Ascending aorta (tissue), 2 donors: ENCODE results near the gene CHRNA9. TPM values are rescaled to one million over a fixed set of nuclear protein-coding genes. Genes with fewer than 3 reads are reported as not detected.

Experiments used
- DNase-seq, 2 donors: peaks; one replicate each; pipeline ENCODE4 v3.0.0-alpha.2; 2019; ENCODE audit warnings: low spot score in 2 of 2
- H3K27ac ChIP-seq, 2 donors: fragments of 200-600 bp; sonication (generic); one replicate each; pipeline ENCODE4 v1.5.1; 2016 to 2017; ENCODE audit warnings: mild to moderate bottlenecking in 1 of 2
- H3K27me3 ChIP-seq: fragments of 200-600 bp; sonication (generic); one replicate; pipeline ENCODE4 v1.5.1; 2017
- H3K36me3 ChIP-seq, 2 donors: fragments of 200-600 bp; sonication (generic); one replicate each; pipeline ENCODE4 v1.5.1; 2016
- H3K4me1 ChIP-seq, 2 donors: fragments of 200-600 bp; sonication (generic); one replicate each; pipeline ENCODE4 v1.5.1; 2016 to 2017; ENCODE audit warnings: mild to moderate bottlenecking in 1 of 2
- H3K4me3 ChIP-seq, 2 donors: fragments of 200-600 bp; sonication (generic); one replicate each; pipeline ENCODE4 v1.5.1; 2016 to 2017; ENCODE audit warnings: mild to moderate bottlenecking in 1 of 2
- H3K9me3 ChIP-seq, 2 donors: fragments of 200-600 bp; sonication (generic); one replicate each; pipeline ENCODE4 v1.5.1; 2016
- intact Hi-C: fragments of 100-400 bp; cut with DNase I; formaldehyde crosslinking; loops from one replicate; pipeline ENCODE4 v1.15.1; 2023
- total RNA-seq: library from RNA; depleted of rRNA; stranded (reverse); fragments of >200 nt; gene quantifications from one replicate; pipeline ENCODE4 v1.1.0, GENCODE V29; 2016
- TF ChIP-seq, protein P1 (sequence below), 3 experiments: fragments of 200-600 bp in 2 of 3; fragments of 450-650 bp in 1 of 3; sonication (generic) in 2 of 3; IDR thresholded peaks; one replicate each; pipeline ENCODE4 v1.5.1; 2016 to 2019; ENCODE audit warnings: antibody characterized with exemption in 3 of 3, mild to moderate bottlenecking in 1 of 3, moderate library complexity in 1 of 3

Gene CHRNA9
- total RNA-seq, 1 donor from 2014 or later = not detected

DNA sequence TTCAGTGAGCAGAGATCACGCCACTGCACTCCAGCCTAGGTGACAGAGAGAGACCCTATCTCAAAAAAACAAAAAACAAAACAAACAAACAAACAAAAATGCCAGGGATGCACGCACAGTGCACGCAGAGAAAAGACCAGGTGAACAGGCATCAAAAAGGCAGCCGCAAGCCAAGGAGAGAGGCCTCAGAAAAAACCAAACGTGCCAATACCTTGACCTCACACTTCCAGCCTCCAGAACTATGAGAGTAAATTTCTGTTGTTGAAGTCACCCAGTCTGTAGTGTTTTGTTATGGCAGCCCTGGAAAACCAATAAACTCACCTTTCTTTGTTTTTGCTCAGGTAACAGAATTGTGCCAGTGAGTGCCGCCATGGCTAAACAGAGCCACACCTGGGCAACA, 66.0 kb downstream of the CHRNA9 start:
- Histone ChIP-seq H3K27ac (no peak overlapping the region), H3K36me3 (no peaks in the 10 kb centered on the region), H3K4me3 (no peak overlapping the region), H3K27me3 (no peaks in the 10 kb centered on the region), H3K4me1 (no peaks in the 10 kb centered on the region), H3K9me3 (no peaks in the 10 kb centered on the region)
- DNase-seq = no peak
- intact Hi-C loops = no loop called here
- TF ChIP-seq, protein P1, sequence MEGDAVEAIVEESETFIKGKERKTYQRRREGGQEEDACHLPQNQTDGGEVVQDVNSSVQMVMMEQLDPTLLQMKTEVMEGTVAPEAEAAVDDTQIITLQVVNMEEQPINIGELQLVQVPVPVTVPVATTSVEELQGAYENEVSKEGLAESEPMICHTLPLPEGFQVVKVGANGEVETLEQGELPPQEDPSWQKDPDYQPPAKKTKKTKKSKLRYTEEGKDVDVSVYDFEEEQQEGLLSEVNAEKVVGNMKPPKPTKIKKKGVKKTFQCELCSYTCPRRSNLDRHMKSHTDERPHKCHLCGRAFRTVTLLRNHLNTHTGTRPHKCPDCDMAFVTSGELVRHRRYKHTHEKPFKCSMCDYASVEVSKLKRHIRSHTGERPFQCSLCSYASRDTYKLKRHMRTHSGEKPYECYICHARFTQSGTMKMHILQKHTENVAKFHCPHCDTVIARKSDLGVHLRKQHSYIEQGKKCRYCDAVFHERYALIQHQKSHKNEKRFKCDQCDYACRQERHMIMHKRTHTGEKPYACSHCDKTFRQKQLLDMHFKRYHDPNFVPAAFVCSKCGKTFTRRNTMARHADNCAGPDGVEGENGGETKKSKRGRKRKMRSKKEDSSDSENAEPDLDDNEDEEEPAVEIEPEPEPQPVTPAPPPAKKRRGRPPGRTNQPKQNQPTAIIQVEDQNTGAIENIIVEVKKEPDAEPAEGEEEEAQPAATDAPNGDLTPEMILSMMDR (IDR thresholded peaks at IDR 0.05) = no peak

DNA sequence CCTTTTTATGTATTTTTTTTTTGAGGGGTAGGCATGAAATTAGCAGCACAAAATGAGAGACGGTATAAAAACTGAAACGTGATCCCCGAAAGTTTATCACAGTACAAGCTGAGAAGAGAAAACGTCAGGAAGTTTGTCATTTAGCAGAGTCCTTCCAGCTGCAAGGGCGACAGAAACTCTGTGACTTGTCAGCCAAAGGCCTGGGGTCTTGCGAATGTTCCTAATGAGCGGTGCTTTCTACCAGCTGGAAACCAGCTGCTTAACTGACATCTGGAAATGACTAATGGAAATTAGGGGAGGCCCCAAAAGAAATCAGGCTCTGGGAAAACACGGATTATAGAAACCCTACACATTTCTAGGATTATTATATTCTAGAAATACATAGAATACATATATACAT, 66.5 kb downstream of the CHRNA9 start:
- Histone ChIP-seq H3K9me3 (no peaks in the 10 kb centered on the region), H3K4me3 (no peak overlapping the region), H3K27ac (no peak overlapping the region), H3K27me3 (no peaks in the 10 kb centered on the region), H3K36me3 (no peaks in the 10 kb centered on the region), H3K4me1 (no peaks in the 10 kb centered on the region)
- TF ChIP-seq, protein P1 (IDR thresholded peaks at IDR 0.05) = no peak
- DNase-seq = no peak
- intact Hi-C loops = no loop called here

- Histone ChIP-seq H3K27ac (no peak overlapping the region), H3K27me3 (no peaks in the 10 kb centered on the region), H3K4me3 (no peak overlapping the region), H3K9me3 (no peaks in the 10 kb centered on the region), H3K36me3 (no peaks in the 10 kb centered on the region), H3K4me1 (no peaks in the 10 kb centered on the region)
- TF ChIP-seq, protein P1 (IDR thresholded peaks at IDR 0.05) = no peak
- DNase-seq = no peak
- intact Hi-C loops = no loop called here
Observed at GRCh38 chr4:40402556-40402955, 67.4 kb downstream of the CHRNA9 start.

- no peaks in the 10 kb centered on the region for H3K4me1 ChIP-seq
- intact Hi-C loops = no loop called here
- no peaks in the 10 kb centered on the region for H3K9me3 ChIP-seq
- H3K4me3 ChIP-seq = no peak overlapping the region
- no peak overlapping the region for H3K27ac ChIP-seq
- no peak for DNase-seq
- H3K36me3 ChIP-seq = no peaks in the 10 kb centered on the region
- no peaks in the 10 kb centered on the region for H3K27me3 ChIP-seq
- TF ChIP-seq, protein P1 (IDR thresholded peaks at IDR 0.05) = no peak
Observed at GRCh38 chr4:40403081-40403480, 67.9 kb downstream of the CHRNA9 start.

Other genes with a start within 250 kb of the CHRNA9 start
- gene RHOH, start 138.3 kb upstream of the CHRNA9 start, total RNA-seq = not detected